Muscle layer of colon (tissue), 2 donors: Measurements from ENCODE around the gene MSI2.

ENCODE experiments used
- H3K27ac ChIP-seq: one replicate; pipeline ENCODE4 v1.7.0; 2013; ENCODE audit warnings: low read depth, mild to moderate bottlenecking, low read length, moderate library complexity
- H3K27me3 ChIP-seq, 2 donors: one replicate each; pipeline ENCODE4 v1.7.0; 2013; ENCODE audit warnings: low read length in 2 of 2, mild to moderate bottlenecking in 2 of 2; ENCODE audit not compliant: insufficient read depth in 2 of 2, control insufficient read depth in 1 of 2
- H3K36me3 ChIP-seq: one replicate; pipeline ENCODE4 v1.7.0; 2013; ENCODE audit warnings: mild to moderate bottlenecking, low read length; ENCODE audit not compliant: insufficient read depth
- H3K4me1 ChIP-seq: one replicate; pipeline ENCODE4 v1.7.0; 2013; ENCODE audit warnings: mild to moderate bottlenecking, low read length; ENCODE audit not compliant: insufficient read depth
- H3K4me3 ChIP-seq, 2 donors: one replicate each; pipeline ENCODE4 v1.7.0; 2013; ENCODE audit warnings: low read length in 2 of 2, low read depth in 1 of 2, mild to moderate bottlenecking in 1 of 2, moderate library complexity in 1 of 2
- H3K9ac ChIP-seq: one replicate; pipeline ENCODE4 v1.7.0; 2013; ENCODE audit warnings: low read length
- H3K9me3 ChIP-seq: one replicate; pipeline ENCODE4 v1.7.0; 2013; ENCODE audit warnings: mild to moderate bottlenecking, low read length
- donor health status: abdominal sarcoma.
- donor health status: Adenocarcinoma of cecum.

Gene MSI2

DNA sequence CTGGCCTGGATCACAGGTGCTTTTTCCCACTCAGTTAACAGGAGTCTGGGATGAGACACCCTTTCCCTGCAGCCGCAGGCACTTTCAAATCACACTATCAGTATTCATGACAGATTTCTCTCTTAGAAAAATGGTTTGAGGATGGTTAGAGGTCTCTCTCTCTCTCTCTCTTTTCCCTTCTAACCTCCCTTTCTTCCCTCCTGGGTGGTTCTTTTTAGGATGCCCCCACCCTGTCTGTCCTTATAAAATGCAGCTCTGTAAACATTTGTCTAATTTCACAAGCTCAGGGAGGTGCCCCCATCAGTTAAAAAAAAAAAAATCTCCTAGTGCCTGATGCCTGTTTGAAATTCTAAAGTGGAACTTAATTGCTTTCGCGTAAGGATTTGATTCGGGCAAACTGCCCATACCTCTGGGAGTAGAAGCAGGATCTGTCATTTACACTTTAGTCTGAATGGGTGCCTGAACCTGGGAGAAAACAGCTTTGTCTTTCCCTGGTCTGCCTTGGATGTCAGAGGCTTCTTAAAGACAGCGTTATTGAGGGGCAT is 329.9 kb downstream of the MSI2 start:
- Histone ChIP-seq H3K4me1 (no peaks in the 10 kb centered on the region), H3K27ac (no peak overlapping the region)

GRCh38 chr17:57586742-57587141 is 330.4 kb downstream of the MSI2 start:
- Histone ChIP-seq H3K36me3 (no peaks in the 10 kb centered on the region), H3K4me3 (no peak overlapping the region), H3K9me3 (no peaks in the 10 kb centered on the region), H3K27ac (no peak overlapping the region), H3K4me1 (no peaks in the 10 kb centered on the region), H3K27me3 (no peaks in the 10 kb centered on the region), H3K9ac (no peak overlapping the region)

More for the DNA sequence above, 329.9 kb downstream of the MSI2 start:
- no peaks in the 10 kb centered on the region for H3K9me3 ChIP-seq
- no peak overlapping the region for H3K4me3 ChIP-seq
- H3K9ac ChIP-seq: no peak overlapping the region
- no peaks in the 10 kb centered on the region for H3K27me3 ChIP-seq
- H3K36me3 ChIP-seq: no peaks in the 10 kb centered on the region

- Histone ChIP-seq H3K27me3 (no peaks in the 10 kb centered on the region), H3K4me3 (no peak overlapping the region), H3K36me3 (no peaks in the 10 kb centered on the region), H3K9ac (no peak overlapping the region), H3K27ac (no peak overlapping the region), H3K9me3 (no peaks in the 10 kb centered on the region), H3K4me1 (no peaks in the 10 kb centered on the region)
These were observed 331.1 kb downstream of the MSI2 start for GRCh38 chr17:57587193-57587969.

DNA sequence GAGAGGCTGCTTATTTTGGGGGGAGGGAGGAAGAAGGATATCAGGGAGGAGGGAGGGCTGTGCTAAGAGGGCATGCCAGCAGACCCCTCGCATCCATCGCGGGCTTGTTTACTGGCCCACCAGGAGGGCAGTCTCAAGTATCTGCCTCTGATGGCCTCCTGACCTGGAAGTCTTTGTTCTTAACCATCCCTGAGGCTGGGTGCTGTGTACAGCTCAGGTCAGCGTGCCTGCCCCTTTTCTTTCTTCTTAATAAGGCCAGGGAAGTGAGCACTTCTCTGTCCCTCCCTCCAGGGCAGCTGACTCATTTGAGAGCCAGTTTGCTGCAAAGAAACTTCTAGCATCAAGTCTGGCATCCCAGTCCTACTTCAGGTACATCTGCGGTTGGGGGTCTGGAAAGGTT is 331.8 kb downstream of the MSI2 start:
- Histone ChIP-seq H3K36me3 (no peaks in the 10 kb centered on the region), H3K4me1 (no peaks in the 10 kb centered on the region), H3K27ac (no peak overlapping the region), H3K9ac (no peak overlapping the region), H3K27me3 (no peaks in the 10 kb centered on the region), H3K9me3 (no peaks in the 10 kb centered on the region), H3K4me3 (no peak overlapping the region)

DNA sequence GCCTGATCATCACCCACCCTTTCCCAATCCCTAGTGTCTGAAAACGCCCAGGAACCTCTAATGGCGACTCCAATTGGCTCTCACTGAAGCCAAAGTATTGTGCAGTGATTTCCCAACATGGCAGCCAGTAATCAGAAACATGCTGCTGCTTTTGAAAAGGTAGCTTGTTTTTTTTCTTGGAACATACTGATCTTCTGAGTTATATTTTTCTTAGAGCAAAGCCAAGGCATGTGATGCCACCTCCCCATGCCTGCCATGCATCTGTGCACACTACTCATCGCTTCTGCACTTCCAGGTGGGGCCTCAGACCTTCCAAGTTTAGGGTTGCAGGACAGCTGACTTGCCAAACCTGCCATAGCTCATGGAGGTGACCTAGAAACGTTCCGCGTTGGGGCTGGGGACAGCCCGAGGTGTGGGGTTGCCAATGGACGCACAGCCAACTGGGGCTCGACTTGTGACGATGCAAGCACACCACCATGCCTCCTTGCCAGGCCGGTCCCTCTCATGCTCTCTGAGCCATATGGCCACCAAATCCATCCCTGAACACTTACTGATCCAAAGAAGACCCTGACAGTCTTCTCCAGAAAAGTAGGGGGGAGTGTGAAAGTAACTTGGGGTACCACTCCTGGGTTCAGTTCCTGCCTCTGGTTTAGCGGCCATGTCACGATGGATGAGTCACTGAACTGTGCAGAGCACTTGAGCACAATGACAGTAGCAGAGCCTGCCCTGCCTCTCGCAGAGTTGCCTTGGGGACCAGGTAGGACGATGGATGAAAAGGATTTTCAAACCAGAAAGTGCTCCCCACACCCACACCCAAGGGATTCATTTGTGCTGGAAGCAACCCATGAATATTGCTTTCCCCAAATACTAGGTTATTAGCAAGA is 333.1 kb downstream of the MSI2 start:
- Histone ChIP-seq H3K9me3 (no peaks in the 10 kb centered on the region), H3K36me3 (no peaks in the 10 kb centered on the region), H3K4me3 (no peak overlapping the region), H3K4me1 (no peaks in the 10 kb centered on the region), H3K27ac (no peak overlapping the region), H3K9ac (no peak overlapping the region), H3K27me3 (no peaks in the 10 kb centered on the region)

DNA sequence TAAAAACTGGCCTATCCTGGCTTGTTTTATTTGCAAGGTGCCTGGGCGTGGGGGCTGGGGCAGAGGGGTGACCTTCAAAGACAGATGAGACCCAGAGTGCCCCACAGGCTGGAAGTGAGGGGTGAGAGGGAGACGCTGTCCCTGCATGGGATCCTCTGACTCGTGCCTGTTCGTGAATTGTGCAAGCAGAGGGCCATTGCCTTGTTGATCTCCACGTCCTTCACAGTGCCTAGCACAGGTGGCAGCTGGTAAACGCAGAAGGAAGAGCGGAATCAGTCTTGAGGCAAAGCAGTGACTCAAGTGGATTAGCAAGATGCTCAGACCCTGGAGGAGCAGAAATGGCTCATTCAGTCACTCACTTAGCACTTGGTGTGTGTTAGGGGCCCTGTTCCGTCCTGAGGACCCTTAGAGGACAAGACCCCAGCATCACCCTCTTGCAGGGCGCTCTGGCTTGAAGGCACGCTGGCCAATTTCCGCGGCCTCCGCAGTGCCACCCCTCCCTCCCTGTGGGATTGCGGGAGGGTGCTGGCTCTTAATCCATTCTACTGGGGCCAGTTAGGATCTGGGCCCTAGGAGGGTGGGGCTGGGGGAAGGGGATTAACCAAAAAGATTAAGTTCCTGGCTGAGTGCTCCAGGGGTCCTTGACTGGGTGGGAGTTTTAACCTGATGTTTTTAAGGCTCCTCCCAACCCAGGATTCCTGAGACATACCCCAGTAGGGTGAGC is 337.6 kb downstream of the MSI2 start:
- Histone ChIP-seq H3K9ac (no peak overlapping the region), H3K27me3 (no peaks in the 10 kb centered on the region), H3K36me3 (no peaks in the 10 kb centered on the region), H3K27ac (no peak overlapping the region), H3K4me1 (peaks cover 4% of the 10 kb centered on the region), H3K4me3 (no peak overlapping the region), H3K9me3 (no peaks in the 10 kb centered on the region)

DNA sequence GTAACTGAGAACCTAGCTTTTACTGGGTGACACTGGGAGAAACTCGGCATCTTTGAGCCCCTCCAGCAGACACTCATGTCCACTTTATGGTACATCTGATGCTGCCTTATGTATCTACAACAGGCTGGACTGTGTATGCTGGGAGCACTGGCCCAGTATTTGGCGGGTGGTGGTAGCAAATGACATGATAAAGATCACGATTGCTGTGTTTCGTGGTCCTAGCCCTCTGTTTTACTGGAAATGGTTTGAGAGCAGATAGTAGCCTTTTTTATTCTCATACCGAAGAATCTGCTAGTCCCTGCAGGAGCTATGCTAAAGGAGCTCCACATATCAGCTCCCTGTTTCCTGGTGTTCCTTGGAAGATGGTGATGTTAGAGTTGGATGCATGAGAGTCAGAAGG is 338.4 kb downstream of the MSI2 start:
- no peaks in the 10 kb centered on the region for H3K9me3 ChIP-seq
- no peak overlapping the region for H3K27ac ChIP-seq

DNA sequence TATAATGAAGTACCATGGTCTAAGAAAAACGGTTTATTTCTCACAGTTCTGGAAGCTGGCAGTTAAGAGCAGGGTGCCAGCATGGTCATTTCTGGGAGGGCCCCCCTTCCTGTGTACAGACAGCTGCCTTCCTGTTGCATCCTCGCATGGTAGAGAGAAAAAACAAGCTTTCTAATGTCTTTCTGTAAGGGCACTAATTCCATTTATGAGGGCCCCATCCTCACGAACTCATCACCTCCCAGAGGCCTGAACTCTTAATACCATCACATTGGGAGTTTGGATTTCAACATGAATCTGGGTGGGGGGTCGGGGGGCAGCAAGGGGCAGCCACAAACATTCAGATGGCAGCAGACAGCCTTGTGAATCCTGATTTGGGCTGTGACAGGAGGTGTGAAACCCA is 339.1 kb downstream of the MSI2 start:
- H3K36me3 ChIP-seq: no peaks in the 10 kb centered on the region
- no peak overlapping the region for H3K4me3 ChIP-seq
- H3K27ac ChIP-seq: no peak overlapping the region
- H3K9ac ChIP-seq: no peak overlapping the region
- H3K27me3 ChIP-seq: no peaks in the 10 kb centered on the region
- H3K4me1 ChIP-seq: peaks cover 4% of the 10 kb centered on the region
- H3K9me3 ChIP-seq: no peaks in the 10 kb centered on the region

More for the DNA sequence above, 338.4 kb downstream of the MSI2 start:
- Histone ChIP-seq H3K4me1 (peaks cover 4% of the 10 kb centered on the region), H3K36me3 (no peaks in the 10 kb centered on the region), H3K4me3 (no peak overlapping the region), H3K27me3 (no peaks in the 10 kb centered on the region), H3K9ac (no peak overlapping the region)

DNA sequence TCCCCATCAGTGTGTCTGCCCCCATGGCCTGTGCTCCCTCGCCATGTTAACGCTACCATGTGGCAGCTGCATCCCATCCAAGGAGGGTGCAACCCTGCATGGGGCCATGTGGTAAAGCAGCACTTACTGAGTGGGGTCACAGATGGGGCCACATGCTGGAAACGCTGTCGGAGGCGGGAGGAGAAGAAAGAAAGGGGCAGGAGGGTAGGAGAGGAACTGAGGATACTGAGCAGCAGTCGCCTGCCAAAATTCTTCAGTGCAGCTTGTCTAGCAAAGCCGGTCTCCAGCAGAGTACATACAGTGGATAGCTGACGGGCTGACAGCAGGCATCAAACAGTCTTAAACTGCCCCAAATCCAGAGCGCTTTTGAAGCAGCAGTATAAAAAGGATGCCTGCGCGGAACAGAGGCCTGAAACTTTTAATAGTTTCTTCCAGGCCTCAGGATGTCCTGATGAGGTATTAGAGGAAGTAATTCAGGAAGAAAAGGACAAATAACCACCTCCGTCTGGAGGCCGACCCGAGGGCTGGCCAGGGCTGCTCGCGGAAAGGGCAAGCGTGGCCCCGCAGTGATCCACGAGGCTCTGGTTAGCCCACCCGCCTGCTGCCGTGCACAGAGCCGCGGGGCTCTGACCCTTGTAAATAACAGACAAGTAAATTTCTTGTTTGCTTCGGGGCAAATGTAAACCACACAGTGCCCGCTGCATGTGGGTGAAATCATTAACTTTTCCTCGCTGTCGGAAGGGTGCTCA is 339.8 kb downstream of the MSI2 start:
- Histone ChIP-seq H3K9ac (no peak overlapping the region), H3K27ac (no peak overlapping the region)

GRCh38 chr17:57597101-57597500 is 340.8 kb downstream of the MSI2 start:
- Histone ChIP-seq H3K27me3 (no peaks in the 10 kb centered on the region), H3K9me3 (no peaks in the 10 kb centered on the region), H3K4me3 (no peak overlapping the region), H3K4me1 (peaks cover 4% of the 10 kb centered on the region), H3K36me3 (no peaks in the 10 kb centered on the region), H3K9ac (no peak overlapping the region), H3K27ac (no peak overlapping the region)

More for the DNA sequence above, 339.8 kb downstream of the MSI2 start:
- H3K36me3 ChIP-seq: no peaks in the 10 kb centered on the region
- no peak overlapping the region for H3K4me3 ChIP-seq
- peaks cover 4% of the 10 kb centered on the region for H3K4me1 ChIP-seq
- no peaks in the 10 kb centered on the region for H3K9me3 ChIP-seq
- H3K27me3 ChIP-seq: no peaks in the 10 kb centered on the region
